Thyroid gland (tissue), 4 donors: Measurements from ENCODE around the gene SEC11C.

Experiments
- CTCF ChIP-seq, 6 experiments: fragments of 200-600 bp in 3 of 6; fragments of 450-650 bp in 3 of 6; sonication (generic) in 3 of 6; IDR thresholded peaks; one replicate each; pipeline ENCODE4 v1.5.1; 2016 to 2019; ENCODE audit warnings: antibody characterized with exemption in 6 of 6, mild to moderate bottlenecking in 2 of 6, inconsistent platforms in 1 of 6, moderate library complexity in 1 of 6
- POLR2A ChIP-seq, 2 donors: fragments of 450-650 bp; IDR thresholded peaks; one replicate each; pipeline ENCODE4 v1.6.1; 2017; ENCODE audit warnings: antibody characterized with exemption in 2 of 2, mild to moderate bottlenecking in 2 of 2, moderate library complexity in 1 of 2

GRCh38 chr18:59140302-59140885, 710 bp downstream of the SEC11C start:
- TF ChIP-seq POLR2A (IDR thresholded peaks at IDR 0.05) (no peak), CTCF (IDR thresholded peaks at IDR 0.05) (no peak)
